CD1c-positive myeloid dendritic cell (primary cell): ENCODE data around the gene HS6ST1.
A peak's percentile ranks its signal among the peaks of the same experiment; 100 is the strongest.

Experiments
- DNase-seq: peaks from one replicate; pipeline ENCODE4 v3.0.0-alpha.2; 2016; ENCODE audit errors: extremely low spot score

Gene HS6ST1, protein sequence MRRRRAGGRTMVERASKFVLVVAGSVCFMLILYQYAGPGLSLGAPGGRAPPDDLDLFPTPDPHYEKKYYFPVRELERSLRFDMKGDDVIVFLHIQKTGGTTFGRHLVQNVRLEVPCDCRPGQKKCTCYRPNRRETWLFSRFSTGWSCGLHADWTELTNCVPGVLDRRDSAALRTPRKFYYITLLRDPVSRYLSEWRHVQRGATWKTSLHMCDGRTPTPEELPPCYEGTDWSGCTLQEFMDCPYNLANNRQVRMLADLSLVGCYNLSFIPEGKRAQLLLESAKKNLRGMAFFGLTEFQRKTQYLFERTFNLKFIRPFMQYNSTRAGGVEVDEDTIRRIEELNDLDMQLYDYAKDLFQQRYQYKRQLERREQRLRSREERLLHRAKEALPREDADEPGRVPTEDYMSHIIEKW

DNA sequence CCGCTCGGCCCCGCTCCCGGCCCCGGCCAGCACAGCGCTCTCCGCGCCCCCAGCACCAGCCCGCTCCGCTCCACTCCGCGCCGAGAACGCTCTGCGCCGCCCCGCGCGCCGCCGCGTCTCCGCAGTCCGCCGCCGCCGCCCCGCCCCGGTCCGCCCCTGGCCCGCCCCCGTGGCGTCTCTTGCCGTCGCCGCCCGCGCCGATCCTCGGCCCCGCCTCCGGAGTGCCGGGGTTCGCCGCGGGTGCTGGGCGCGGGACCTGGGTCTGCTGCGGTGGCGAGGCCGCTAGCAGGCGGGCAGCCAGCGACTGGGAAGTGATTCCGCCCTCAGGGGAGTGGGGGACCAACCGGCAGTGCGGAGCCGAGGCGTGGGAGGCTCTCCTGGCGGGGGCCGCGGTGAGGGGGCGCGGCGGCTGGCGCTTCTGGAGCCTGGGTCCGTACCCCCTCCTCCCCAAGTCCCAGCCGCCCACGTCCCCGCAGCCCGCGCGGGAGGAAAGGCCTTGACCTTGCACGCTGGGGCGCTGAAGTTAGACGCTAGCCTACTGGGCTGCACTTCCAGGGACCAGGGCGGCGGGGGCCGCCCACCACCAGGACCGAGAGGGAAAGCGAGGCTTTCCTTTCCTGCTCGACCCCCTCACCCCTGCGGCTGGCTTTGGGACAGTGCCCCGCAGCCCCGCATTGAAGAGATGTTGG, at the start of gene HS6ST1:
HS6ST1 (minus strand) TSS at position 93 of the 689 bp plus-strand sequence. CDS start 305 bp downstream, outside the sequence.
- peak; percentile 88 for DNase-seq

GRCh38 chr2:128367601-128368359, 49.1 kb upstream of the HS6ST1 start:
- DNase-seq = no peak

GRCh38 chr2:128366713-128367511, 48.2 kb upstream of the HS6ST1 start:
- DNase-seq = no peak

- no peak for DNase-seq
Measured at GRCh38 chr2:128365217-128365905, 46.7 kb upstream of the HS6ST1 start.

DNA sequence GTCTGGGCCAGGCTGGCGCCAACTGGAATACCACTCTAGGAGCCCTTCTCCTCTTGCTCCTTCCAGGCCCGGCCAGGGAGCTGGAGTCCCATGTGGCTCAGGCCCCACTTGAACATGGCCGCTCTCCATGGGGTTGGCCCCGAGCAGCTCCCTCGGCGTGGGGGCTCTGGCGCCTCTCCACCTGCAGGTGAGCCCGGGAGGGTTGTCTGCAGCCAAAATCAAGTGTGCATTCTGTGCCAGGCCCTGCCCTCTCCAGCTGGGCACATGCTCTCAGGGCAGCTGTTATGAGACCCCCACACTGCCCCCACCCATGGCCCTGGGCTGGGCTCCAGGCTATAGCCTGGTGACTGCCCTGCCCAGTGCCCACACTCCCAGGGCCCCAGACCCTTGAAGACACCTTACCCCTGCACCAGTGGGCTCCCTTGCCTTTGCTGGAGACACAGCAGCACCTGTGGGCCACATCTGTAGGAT, 45.8 kb upstream of the HS6ST1 start:
- no peak for DNase-seq

GRCh38 chr2:128363934-128364361, 45.3 kb upstream of the HS6ST1 start:
- DNase-seq = no peak

DNA sequence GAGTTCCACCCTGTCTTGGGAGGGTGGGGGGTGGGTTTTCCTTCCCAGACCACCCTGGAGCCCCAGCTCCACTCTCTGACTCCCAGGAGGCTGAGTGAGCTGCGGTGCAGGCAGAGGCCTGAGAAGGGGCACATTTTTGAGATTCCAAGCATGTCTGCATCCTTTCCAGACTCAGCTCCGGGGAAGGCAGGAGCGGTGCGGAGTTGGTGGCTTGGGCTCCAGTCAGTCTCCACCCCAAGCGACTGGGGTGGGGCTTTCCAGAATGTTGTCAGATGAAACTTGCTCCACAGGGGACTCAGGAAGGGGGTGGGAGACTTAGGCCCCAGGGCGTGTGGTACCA, 44.2 kb upstream of the HS6ST1 start:
- DNase-seq = no peak

DNA sequence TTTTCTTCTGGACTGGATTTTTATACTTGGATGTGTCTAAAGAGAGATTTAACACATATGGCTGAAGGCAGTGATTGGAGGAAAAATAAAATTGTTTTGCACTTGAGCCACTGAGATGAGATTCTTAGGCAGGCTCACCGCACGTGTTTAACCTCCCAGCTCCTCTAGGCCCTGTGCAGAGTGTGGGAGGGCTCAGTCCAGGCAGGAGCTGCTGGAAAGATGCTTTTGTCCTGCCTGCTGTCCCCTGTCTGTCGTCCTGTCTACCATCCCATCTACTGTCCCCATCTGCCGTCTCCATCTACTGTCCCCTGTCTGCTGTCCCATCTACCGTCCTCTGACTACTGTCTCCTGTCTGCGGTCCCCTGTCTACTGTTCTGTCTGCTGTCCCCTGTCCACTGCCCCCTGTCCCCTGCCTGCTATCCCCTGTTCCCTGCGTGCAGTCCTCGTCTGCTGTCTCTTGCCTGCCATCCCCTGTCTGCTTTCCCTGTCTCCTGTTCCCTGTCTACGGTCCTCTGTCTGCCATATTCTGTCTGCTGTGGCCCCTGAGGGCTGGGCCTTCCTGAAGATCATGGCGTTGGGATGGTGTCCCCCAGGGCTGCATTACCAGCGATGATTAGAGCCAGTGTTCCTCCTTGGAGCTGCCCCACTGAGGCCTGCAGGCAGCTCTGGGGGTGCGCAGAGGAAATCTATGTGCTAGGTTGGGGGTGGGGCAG, 43.7 kb upstream of the HS6ST1 start:
- no peak for DNase-seq

GRCh38 chr2:128361376-128362131, 42.9 kb upstream of the HS6ST1 start:
- DNase-seq = no peak

DNA sequence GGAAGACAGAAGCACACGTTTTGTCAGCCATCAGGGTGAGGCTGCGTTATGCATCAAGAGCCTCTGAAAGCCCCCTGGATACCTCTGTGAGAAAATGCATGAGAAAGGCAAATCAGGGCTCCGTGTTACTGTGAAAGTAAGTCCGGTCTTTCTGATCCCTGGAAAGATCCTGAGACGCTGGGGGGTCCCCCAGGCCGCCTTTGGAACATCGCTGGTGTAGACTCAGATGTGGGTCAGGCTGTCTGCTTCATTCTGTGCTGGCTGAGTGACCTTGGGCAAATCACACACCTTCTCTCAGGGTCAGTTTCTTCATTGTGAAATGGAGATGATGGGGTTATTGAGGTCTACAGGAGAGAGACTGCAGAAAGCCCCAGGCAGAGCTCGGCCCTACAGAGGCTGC, 42.0 kb upstream of the HS6ST1 start:
- DNase-seq = no peak

GRCh38 chr2:128359841-128360240, 41.2 kb upstream of the HS6ST1 start:
- no peak for DNase-seq

GRCh38 chr2:128358941-128359731, 40.5 kb upstream of the HS6ST1 start:
- DNase-seq = no peak

GRCh38 chr2:128357506-128358370, 39.1 kb upstream of the HS6ST1 start:
- no peak for DNase-seq

DNA sequence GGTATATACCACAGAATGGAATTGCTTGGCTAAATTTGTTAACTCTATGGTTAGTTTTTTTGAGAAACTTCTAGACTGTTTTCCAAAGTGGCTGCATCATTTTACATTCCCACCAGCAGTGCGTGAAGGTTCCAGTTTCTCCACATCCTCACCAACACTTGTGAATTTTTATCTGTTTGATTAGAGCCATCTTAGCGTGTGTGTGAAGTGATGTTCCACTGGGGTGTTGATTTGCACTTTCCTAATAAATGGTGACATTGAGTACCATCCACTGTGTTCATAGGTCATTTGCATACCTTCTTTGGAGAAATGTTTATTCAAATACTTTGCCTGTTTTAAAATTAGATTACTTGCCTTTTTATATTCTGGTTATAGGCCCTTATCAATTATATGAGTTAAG, 37.5 kb upstream of the HS6ST1 start:
- DNase-seq = no peak

DNA sequence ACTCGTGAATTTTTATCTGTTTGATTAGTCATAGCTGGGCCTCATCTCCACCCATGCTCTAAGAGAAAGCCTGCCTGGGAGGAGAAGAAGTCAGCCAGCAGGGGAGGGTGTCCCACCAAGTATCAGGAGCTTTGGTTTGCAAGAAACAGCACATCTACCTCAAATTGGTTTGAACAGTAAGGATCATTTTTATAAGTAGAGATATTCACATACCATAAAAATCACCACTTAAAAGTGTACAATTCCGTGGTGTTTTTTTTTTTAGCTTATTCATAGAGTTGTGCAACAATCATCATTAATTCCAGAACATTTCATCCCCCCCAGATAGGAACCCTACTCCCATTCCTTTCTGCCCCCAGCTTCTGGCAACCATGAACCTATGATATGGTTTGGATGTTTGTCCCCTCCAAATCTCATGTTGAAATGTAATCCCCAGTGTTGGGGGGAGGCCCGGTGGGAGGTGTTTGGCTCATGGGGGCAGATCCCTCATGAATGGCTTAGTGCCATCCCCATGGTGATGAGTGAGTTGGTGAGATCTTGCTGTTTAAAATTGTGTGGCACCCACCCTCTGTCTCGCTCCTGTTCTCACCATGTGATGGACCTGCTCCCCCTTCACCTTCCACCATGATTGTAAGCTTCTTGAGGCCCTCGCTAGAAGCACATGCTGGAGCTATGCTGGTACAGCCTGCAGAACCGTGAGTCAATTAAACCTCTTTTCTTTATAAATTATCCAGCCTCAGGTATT, 36.2 kb upstream of the HS6ST1 start:
- DNase-seq = no peak

- no peak for DNase-seq
Measured at GRCh38 chr2:128354161-128354560, 35.5 kb upstream of the HS6ST1 start.

DNA sequence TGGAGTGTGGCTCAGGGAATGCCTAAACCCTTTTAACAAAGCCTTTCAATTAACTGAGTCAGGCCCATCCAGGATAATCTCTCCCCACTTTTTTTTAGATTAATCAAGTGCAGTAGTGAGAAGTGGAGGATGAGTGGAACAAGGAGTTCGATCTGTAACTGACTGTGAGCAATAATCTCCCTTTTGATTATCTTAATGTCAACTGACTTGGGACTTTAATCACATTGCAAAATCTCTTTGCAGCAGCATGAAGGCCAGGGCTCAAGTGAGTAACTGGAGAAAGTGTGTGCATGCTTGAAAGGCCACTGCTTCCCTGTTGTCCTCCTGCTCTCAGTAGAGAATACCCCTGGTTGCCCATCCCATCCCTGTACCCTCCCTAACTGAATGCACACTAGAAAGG, 32.1 kb upstream of the HS6ST1 start:
- DNase-seq = no peak
